Renal cortical epithelial cell (primary cell): ENCODE results near the gene PDGFC. TPM values are rescaled to one million over a fixed set of nuclear protein-coding genes. Genes with fewer than 3 reads are reported as not detected.

Experiments
- DNase-seq: peaks from one replicate; pipeline ENCODE4 v3.0.0-alpha.2; 2011; ENCODE audit warnings: low read depth
- total RNA-seq: library from RNA; depleted of rRNA; stranded (reverse); fragments of >200 nt; gene quantifications from 2 replicates; pipeline ENCODE4 v1.2.3, GENCODE V29; 2014

Gene PDGFC
- total RNA-seq, 1 donor from 2014 or later, result 133 TPM

GRCh38 chr4:156829201-156829873 lies 142.3 kb downstream of the PDGFC start:
- DNase-seq, result no peak

- DNase-seq, result no peak
These were observed 144.1 kb downstream of the PDGFC start for GRCh38 chr4:156827519-156827918.

- no peak for DNase-seq
These were observed 146.5 kb downstream of the PDGFC start for GRCh38 chr4:156825074-156825473.

GRCh38 chr4:156824451-156825060 lies 147.0 kb downstream of the PDGFC start:
- no peak for DNase-seq

GRCh38 chr4:156820931-156821330 lies 150.7 kb downstream of the PDGFC start:
- DNase-seq, result no peak

GRCh38 chr4:156816360-156816755 lies 155.2 kb downstream of the PDGFC start:
- DNase-seq, result no peak

GRCh38 chr4:156815717-156816359 lies 155.8 kb downstream of the PDGFC start:
- no peak for DNase-seq

- DNase-seq, result no peak
These were observed 159.6 kb downstream of the PDGFC start for GRCh38 chr4:156811963-156812362.

- DNase-seq, result no peak
These were observed 160.3 kb downstream of the PDGFC start for GRCh38 chr4:156811286-156811685.

- DNase-seq, result peak; percentile 71
These were observed 165.9 kb downstream of the PDGFC start for GRCh38 chr4:156805696-156806095.

GRCh38 chr4:156803056-156803455 lies 168.5 kb downstream of the PDGFC start:
- DNase-seq, result no peak

- no peak for DNase-seq
These were observed 171.1 kb downstream of the PDGFC start for GRCh38 chr4:156800463-156800862.

- DNase-seq, result peak; percentile 45
These were observed 172.4 kb downstream of the PDGFC start for GRCh38 chr4:156799121-156799589.

GRCh38 chr4:156798438-156798837 lies 173.2 kb downstream of the PDGFC start:
- no peak for DNase-seq

- DNase-seq, result no peak
These were observed 174.4 kb downstream of the PDGFC start for GRCh38 chr4:156797206-156797605.

- DNase-seq, result no peak
These were observed 175.9 kb downstream of the PDGFC start for GRCh38 chr4:156795727-156796126.

GRCh38 chr4:156794863-156795262 lies 176.7 kb downstream of the PDGFC start:
- DNase-seq, result no peak

GRCh38 chr4:156792462-156793085 lies 179.0 kb downstream of the PDGFC start:
- DNase-seq, result peak; percentile 47

- DNase-seq, result peak; percentile 86
These were observed 180.7 kb downstream of the PDGFC start for GRCh38 chr4:156790866-156791265.

- DNase-seq, result no peak
These were observed 182.8 kb downstream of the PDGFC start for GRCh38 chr4:156788782-156789181.

- no peak for DNase-seq
These were observed 184.9 kb downstream of the PDGFC start for GRCh38 chr4:156786713-156787112.

GRCh38 chr4:156784970-156785369 lies 186.6 kb downstream of the PDGFC start:
- no peak for DNase-seq

- no peak for DNase-seq
These were observed 187.6 kb downstream of the PDGFC start for GRCh38 chr4:156783966-156784365.
